Duodenal mucosa (tissue), 2 donors: ENCODE measurements around the gene GPR146.

Experiments
- H3K27ac ChIP-seq: one replicate; pipeline ENCODE4 v1.7.0; 2013; ENCODE audit warnings: low read depth, low read length
- H3K27me3 ChIP-seq, 2 donors: one replicate each; pipeline ENCODE4 v1.7.0; 2013; ENCODE audit warnings: low read length in 2 of 2, control low read depth in 1 of 2; ENCODE audit not compliant: insufficient read depth in 2 of 2, control insufficient read depth in 1 of 2
- H3K36me3 ChIP-seq, 2 donors: one replicate each; pipeline ENCODE4 v1.7.0; 2013; ENCODE audit warnings: low read length in 2 of 2, control low read depth in 1 of 2; ENCODE audit not compliant: insufficient read depth in 2 of 2, control insufficient read depth in 1 of 2
- H3K4me1 ChIP-seq, 2 donors: one replicate each; pipeline ENCODE4 v1.7.0; 2013; ENCODE audit warnings: low read length in 2 of 2, control low read depth in 1 of 2; ENCODE audit not compliant: insufficient read depth in 2 of 2, control insufficient read depth in 1 of 2
- H3K4me3 ChIP-seq, 2 donors: one replicate each; pipeline ENCODE4 v1.7.0; 2013; ENCODE audit warnings: low read length in 2 of 2, low read depth in 1 of 2
- H3K9ac ChIP-seq, 2 donors: one replicate each; pipeline ENCODE4 v1.7.0; 2013; ENCODE audit warnings: low read length in 2 of 2, low read depth in 1 of 2
- H3K9me3 ChIP-seq, 2 donors: one replicate each; pipeline ENCODE4 v1.7.0; 2013; ENCODE audit warnings: low read length in 2 of 2, control low read depth in 1 of 2; ENCODE audit not compliant: control insufficient read depth in 1 of 2

GPR146 gene

GRCh38 chr7:1012004-1012715 lies 32.2 kb upstream of the GPR146 start:
- no peaks in the 10 kb centered on the region for H3K27me3 ChIP-seq
- peaks cover 0 to 13% of the 10 kb centered on the region in 2 donors for H3K36me3 ChIP-seq
- H3K4me3 ChIP-seq: no peak overlapping the region
- no peak overlapping the region for H3K9ac ChIP-seq
- no peak overlapping the region for H3K27ac ChIP-seq
- H3K9me3 ChIP-seq: no peaks in the 10 kb centered on the region
- H3K4me1 ChIP-seq: no peaks in the 10 kb centered on the region

GRCh38 chr7:1012716-1013095 lies 31.6 kb upstream of the GPR146 start:
- no peak overlapping the region for H3K9ac ChIP-seq
- no peak overlapping the region for H3K4me3 ChIP-seq
- no peaks in the 10 kb centered on the region for H3K27me3 ChIP-seq
- H3K36me3 ChIP-seq: peaks cover 0 to 13% of the 10 kb centered on the region in 2 donors
- H3K9me3 ChIP-seq: no peaks in the 10 kb centered on the region
- no peaks in the 10 kb centered on the region for H3K4me1 ChIP-seq
- H3K27ac ChIP-seq: no peak overlapping the region

- Histone ChIP-seq H3K9ac (no peak overlapping the region), H3K4me3 (no peak overlapping the region), H3K27ac (no peak overlapping the region), H3K4me1 (no peaks in the 10 kb centered on the region), H3K27me3 (no peaks in the 10 kb centered on the region), H3K36me3 (peaks cover 0 to 15% of the 10 kb centered on the region in 2 donors), H3K9me3 (no peaks in the 10 kb centered on the region)
Measured at GRCh38 chr7:1013581-1013980, 30.8 kb upstream of the GPR146 start.

- H3K27me3 ChIP-seq: no peaks in the 10 kb centered on the region
- no peak overlapping the region for H3K4me3 ChIP-seq
- peaks cover 0 to 4% of the 10 kb centered on the region in 2 donors for H3K36me3 ChIP-seq
- no peak overlapping the region for H3K27ac ChIP-seq
- H3K9ac ChIP-seq: no peak overlapping the region
- H3K4me1 ChIP-seq: no peaks in the 10 kb centered on the region
- H3K9me3 ChIP-seq: no peaks in the 10 kb centered on the region
Measured at GRCh38 chr7:1014681-1015080, 29.7 kb upstream of the GPR146 start.

- H3K36me3 ChIP-seq: peaks cover 0 to 2% of the 10 kb centered on the region in 2 donors
- H3K4me1 ChIP-seq: no peaks in the 10 kb centered on the region
- no peaks in the 10 kb centered on the region for H3K9me3 ChIP-seq
- H3K27ac ChIP-seq: no peak overlapping the region
- no peak overlapping the region for H3K9ac ChIP-seq
- no peak overlapping the region for H3K4me3 ChIP-seq
- H3K27me3 ChIP-seq: no peaks in the 10 kb centered on the region
Measured at GRCh38 chr7:1015196-1016121, 28.9 kb upstream of the GPR146 start.

GRCh38 chr7:1016577-1017531 lies 27.5 kb upstream of the GPR146 start:
- H3K4me1 ChIP-seq: no peaks in the 10 kb centered on the region
- no peak overlapping the region for H3K9ac ChIP-seq
- peaks cover 2 to 9% of the 10 kb centered on the region in 2 donors for H3K36me3 ChIP-seq
- no peaks in the 10 kb centered on the region for H3K27me3 ChIP-seq
- no peak overlapping the region for H3K4me3 ChIP-seq
- H3K9me3 ChIP-seq: no peaks in the 10 kb centered on the region
- H3K27ac ChIP-seq: no peak overlapping the region

- Histone ChIP-seq H3K27ac (no peak overlapping the region), H3K4me1 (no peaks in the 10 kb centered on the region), H3K9ac (no peak overlapping the region), H3K27me3 (no peaks in the 10 kb centered on the region), H3K4me3 (no peak overlapping the region), H3K36me3 (peaks cover 2 to 9% of the 10 kb centered on the region in 2 donors), H3K9me3 (no peaks in the 10 kb centered on the region)
Measured at GRCh38 chr7:1017586-1018333, 26.6 kb upstream of the GPR146 start.

GRCh38 chr7:1018334-1018695 lies 26.0 kb upstream of the GPR146 start:
- Histone ChIP-seq H3K9ac (no peak overlapping the region), H3K4me3 (no peak overlapping the region), H3K27me3 (no peaks in the 10 kb centered on the region), H3K9me3 (no peaks in the 10 kb centered on the region), H3K27ac (no peak overlapping the region), H3K36me3 (peaks cover 2 to 9% of the 10 kb centered on the region in 2 donors), H3K4me1 (peaks cover 0 to 5% of the 10 kb centered on the region in 2 donors)

GRCh38 chr7:1019255-1019785 lies 25.0 kb upstream of the GPR146 start:
- H3K27me3 ChIP-seq: no peaks in the 10 kb centered on the region
- H3K4me3 ChIP-seq: no peak overlapping the region
- H3K4me1 ChIP-seq: peaks cover 0 to 6% of the 10 kb centered on the region in 2 donors
- H3K9ac ChIP-seq: no peak overlapping the region
- H3K27ac ChIP-seq: no peak overlapping the region
- no peaks in the 10 kb centered on the region for H3K9me3 ChIP-seq
- H3K36me3 ChIP-seq: peaks cover 2 to 9% of the 10 kb centered on the region in 2 donors
